GM18868 (cell line): ENCODE measurements around the gene ZNF557.

Source experiments
- ATAC-seq: cut with Tn5 transposase; IDR thresholded peaks from one replicate; pipeline ENCODE4 v1.9.1; 2021; ENCODE audit warnings: mild to moderate bottlenecking, moderate library complexity; ENCODE audit not compliant: unreplicated experiment

Gene ZNF557

GRCh38 chr19:7074705-7075282 lies 5.3 kb downstream of the ZNF557 start:
- no peak for ATAC-seq

GRCh38 chr19:7076151-7076550 lies 6.6 kb downstream of the ZNF557 start:
- no peak for ATAC-seq

- no peak for ATAC-seq
Measured at GRCh38 chr19:7078008-7078407, 8.5 kb downstream of the ZNF557 start.

- no peak for ATAC-seq
Measured at GRCh38 chr19:7083076-7083956, 13.8 kb downstream of the ZNF557 start.

- no peak for ATAC-seq
Measured at GRCh38 chr19:7088999-7089398, 19.5 kb downstream of the ZNF557 start.

- no peak for ATAC-seq
Measured at GRCh38 chr19:7098096-7098495, 28.6 kb downstream of the ZNF557 start.

GRCh38 chr19:7098701-7099596 lies 29.4 kb downstream of the ZNF557 start:
- ATAC-seq = peak; percentile 83

- no peak for ATAC-seq
Measured at GRCh38 chr19:7099597-7099921, 30.1 kb downstream of the ZNF557 start.

- ATAC-seq = no peak
Measured at GRCh38 chr19:7101498-7102253, 32.2 kb downstream of the ZNF557 start.

- ATAC-seq = no peak
Measured at GRCh38 chr19:7104747-7105447, 35.4 kb downstream of the ZNF557 start.

- ATAC-seq = no peak
Measured at GRCh38 chr19:7106711-7107657, 37.5 kb downstream of the ZNF557 start.

- ATAC-seq = no peak
Measured at GRCh38 chr19:7109678-7110289, 40.3 kb downstream of the ZNF557 start.

GRCh38 chr19:7112675-7113074 lies 43.2 kb downstream of the ZNF557 start:
- ATAC-seq = no peak

GRCh38 chr19:7113233-7113632 lies 43.7 kb downstream of the ZNF557 start:
- no peak for ATAC-seq

- ATAC-seq = no peak
Measured at GRCh38 chr19:7115721-7116120, 46.2 kb downstream of the ZNF557 start.

GRCh38 chr19:7117248-7117647 lies 47.7 kb downstream of the ZNF557 start:
- no peak for ATAC-seq

GRCh38 chr19:7119582-7119981 lies 50.1 kb downstream of the ZNF557 start:
- ATAC-seq = no peak

GRCh38 chr19:7120499-7120898 lies 51.0 kb downstream of the ZNF557 start:
- ATAC-seq = no peak

GRCh38 chr19:7122701-7123100 lies 53.2 kb downstream of the ZNF557 start:
- ATAC-seq = no peak
